ENCODE results near the gene DRC1. TPM values are rescaled to one million over a fixed set of nuclear protein-coding genes. Genes with fewer than 3 reads are reported as not detected.

The DRC1 gene
- total and polyA plus RNA-seq, 4 donors: 4.6 to 11.3 (median 6.0) TPM

DNA sequence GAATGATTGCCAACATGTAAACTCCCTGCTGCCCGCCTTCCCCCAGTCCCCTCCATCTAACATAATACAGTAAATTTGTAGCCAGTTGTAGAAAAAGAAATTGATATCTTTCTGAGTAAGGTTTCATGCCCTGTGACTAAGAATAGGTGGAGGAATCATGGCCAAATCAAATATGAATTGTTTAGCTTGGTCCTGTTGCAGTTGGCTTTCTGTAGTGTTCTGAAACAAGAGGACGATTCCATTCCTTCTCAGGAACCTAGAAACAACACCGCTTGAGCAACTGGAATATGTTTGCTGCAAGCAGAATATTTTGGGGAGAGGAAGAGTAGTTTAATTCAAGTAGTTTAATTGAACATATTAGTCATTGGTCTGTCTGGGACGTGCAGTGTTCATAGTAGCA, 7.0 kb upstream of the DRC1 start:
- WGBS (ENCODE audit: insufficient coverage): no CpG with 5 or more reads among the region's 4 CpGs
- Histone ChIP-seq H3K27me3 (ENCODE audit: control insufficient read depth, insufficient read depth, low read length) (no peaks in the 10 kb centered on the region), H3K4me3 (ENCODE audit: low read depth, low read length) (no peak overlapping the region), H3K4me1 (ENCODE audit: control insufficient read depth, insufficient read depth, low read length) (no peaks in the 10 kb centered on the region), H3K27ac (ENCODE audit: low read depth, low read length) (no peak overlapping the region), H3K9me3 (ENCODE audit: control insufficient read depth, insufficient read depth, low read length) (no peaks in the 10 kb centered on the region), H3K36me3 (ENCODE audit: control insufficient read depth, insufficient read depth, low read length) (no peaks in the 10 kb centered on the region)
- DNase-seq (ENCODE audit: low read depth in 4 of 6, low spot score in 6 of 6): peak in 1 of 6 donors; percentile 45

DNA sequence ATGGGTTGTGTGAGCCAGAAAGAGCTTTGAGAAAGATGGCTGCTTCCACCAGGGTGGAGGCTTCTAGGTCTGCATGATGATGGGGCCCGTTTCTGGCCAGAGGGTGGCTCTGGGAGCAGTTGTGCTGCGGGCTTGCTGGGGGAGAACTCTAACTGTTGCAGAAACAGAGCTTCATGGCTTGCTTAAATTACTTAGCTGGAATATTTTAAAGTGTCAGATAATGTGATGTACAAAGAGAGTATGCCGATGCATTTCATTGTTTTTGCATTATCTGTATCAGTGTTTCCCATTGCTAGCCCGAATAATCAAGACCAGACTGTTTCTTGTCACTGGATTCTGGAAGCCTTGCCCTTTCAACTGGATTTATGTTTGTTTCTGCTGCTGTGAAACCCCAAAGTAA, 6.3 kb upstream of the DRC1 start:
- 51% methylated on average over 2 of the region's 4 CpGs for WGBS (ENCODE audit: insufficient coverage)
- peak in 1 of 6 donors; percentile 44 for DNase-seq (ENCODE audit: low read depth in 4 of 6, low spot score in 6 of 6)
- Histone ChIP-seq H3K27me3 (ENCODE audit: control insufficient read depth, insufficient read depth, low read length) (no peaks in the 10 kb centered on the region), H3K4me3 (ENCODE audit: low read depth, low read length) (no peak overlapping the region), H3K4me1 (ENCODE audit: control insufficient read depth, insufficient read depth, low read length) (no peaks in the 10 kb centered on the region), H3K27ac (ENCODE audit: low read depth, low read length) (no peak overlapping the region), H3K36me3 (ENCODE audit: control insufficient read depth, insufficient read depth, low read length) (no peaks in the 10 kb centered on the region), H3K9me3 (ENCODE audit: control insufficient read depth, insufficient read depth, low read length) (no peaks in the 10 kb centered on the region)

DNA sequence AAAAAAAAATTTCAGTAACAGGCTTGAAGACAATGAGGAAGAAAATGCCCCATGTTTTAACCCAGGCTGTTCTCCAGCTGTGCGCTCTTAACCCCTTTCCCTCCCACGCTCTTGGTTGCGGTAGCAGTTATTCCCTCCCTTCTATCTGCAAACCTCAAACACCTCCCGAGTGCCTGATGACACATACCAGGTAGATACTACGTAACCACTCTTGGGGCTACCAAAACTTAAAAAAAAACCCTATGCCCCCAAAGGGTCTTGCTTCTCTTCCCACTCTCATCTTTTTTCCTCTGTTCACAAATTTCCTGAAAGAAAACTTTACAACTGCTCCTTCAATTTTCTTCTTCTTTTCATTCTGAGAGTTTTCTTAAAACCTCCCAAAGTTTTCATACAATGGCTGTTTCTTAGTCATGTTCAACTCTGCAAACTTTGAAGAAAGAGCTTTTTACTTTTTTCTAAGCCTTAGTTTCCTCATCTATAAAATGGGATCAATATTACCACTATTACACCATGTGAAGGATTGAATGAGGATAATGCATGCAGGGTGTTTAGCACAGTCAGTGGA, 4.9 kb upstream of the DRC1 start:
- WGBS (ENCODE audit: insufficient coverage): 96% methylated on average over 5 of the region's 5 CpGs
- DNase-seq (ENCODE audit: low read depth in 4 of 6, low spot score in 6 of 6): no peak
- no peak overlapping the region for H3K4me3 ChIP-seq (ENCODE audit: low read depth, low read length)

GRCh38 chr2:26399771-26400376, 1.8 kb upstream of the DRC1 start:
- H3K9me3 ChIP-seq (ENCODE audit: control insufficient read depth, insufficient read depth, low read length): no peaks in the 10 kb centered on the region
- H3K36me3 ChIP-seq (ENCODE audit: control insufficient read depth, insufficient read depth, low read length): no peaks in the 10 kb centered on the region
- H3K27ac ChIP-seq (ENCODE audit: low read depth, low read length): no peak overlapping the region
- H3K4me3 ChIP-seq (ENCODE audit: low read depth, low read length): no peak overlapping the region
- 32% methylated on average over 3 of the region's 4 CpGs for WGBS (ENCODE audit: insufficient coverage)
- DNase-seq (ENCODE audit: low read depth in 4 of 6, low spot score in 6 of 6): peak in 1 of 6 donors; percentile 57
- H3K27me3 ChIP-seq (ENCODE audit: control insufficient read depth, insufficient read depth, low read length): no peaks in the 10 kb centered on the region
- peaks cover 17% of the 10 kb centered on the region for H3K4me1 ChIP-seq (ENCODE audit: control insufficient read depth, insufficient read depth, low read length)

More for the DNA sequence above, 4.9 kb upstream of the DRC1 start:
- Histone ChIP-seq H3K4me1 (ENCODE audit: control insufficient read depth, insufficient read depth, low read length) (peaks cover 8% of the 10 kb centered on the region), H3K9me3 (ENCODE audit: control insufficient read depth, insufficient read depth, low read length) (no peaks in the 10 kb centered on the region), H3K27ac (ENCODE audit: low read depth, low read length) (no peak overlapping the region), H3K27me3 (ENCODE audit: control insufficient read depth, insufficient read depth, low read length) (no peaks in the 10 kb centered on the region), H3K36me3 (ENCODE audit: control insufficient read depth, insufficient read depth, low read length) (no peaks in the 10 kb centered on the region)

DNA sequence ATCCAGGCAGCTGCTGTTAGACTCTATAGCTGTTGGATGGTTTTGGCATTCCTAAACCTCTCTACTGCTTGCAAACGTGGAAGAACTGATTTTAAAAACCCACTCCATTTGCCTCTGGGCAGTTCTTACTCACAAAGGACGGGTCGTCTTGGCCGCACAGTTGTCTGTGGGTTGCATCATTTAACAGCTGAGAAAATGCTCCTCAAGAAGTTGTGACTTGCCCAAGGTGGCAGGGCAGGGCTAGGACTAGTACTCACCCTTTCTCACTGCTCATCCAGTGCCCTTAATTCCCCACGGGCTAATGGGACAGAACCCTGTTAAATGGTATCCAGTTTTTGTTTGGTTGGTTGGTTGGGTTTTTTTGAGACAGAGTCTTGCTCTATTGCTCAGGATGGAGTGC, 997 bp upstream of the DRC1 start:
- no peaks in the 10 kb centered on the region for H3K36me3 ChIP-seq (ENCODE audit: control insufficient read depth, insufficient read depth, low read length)
- no peak overlapping the region for H3K27ac ChIP-seq (ENCODE audit: low read depth, low read length)
- H3K4me3 ChIP-seq (ENCODE audit: low read depth, low read length): no peak overlapping the region
- no peaks in the 10 kb centered on the region for H3K9me3 ChIP-seq (ENCODE audit: control insufficient read depth, insufficient read depth, low read length)
- no peaks in the 10 kb centered on the region for H3K27me3 ChIP-seq (ENCODE audit: control insufficient read depth, insufficient read depth, low read length)
- peaks cover 17% of the 10 kb centered on the region for H3K4me1 ChIP-seq (ENCODE audit: control insufficient read depth, insufficient read depth, low read length)
- WGBS (ENCODE audit: insufficient coverage): 94% methylated on average over 4 of the region's 5 CpGs
- no peak for DNase-seq (ENCODE audit: low read depth in 4 of 6, low spot score in 6 of 6)

DNA sequence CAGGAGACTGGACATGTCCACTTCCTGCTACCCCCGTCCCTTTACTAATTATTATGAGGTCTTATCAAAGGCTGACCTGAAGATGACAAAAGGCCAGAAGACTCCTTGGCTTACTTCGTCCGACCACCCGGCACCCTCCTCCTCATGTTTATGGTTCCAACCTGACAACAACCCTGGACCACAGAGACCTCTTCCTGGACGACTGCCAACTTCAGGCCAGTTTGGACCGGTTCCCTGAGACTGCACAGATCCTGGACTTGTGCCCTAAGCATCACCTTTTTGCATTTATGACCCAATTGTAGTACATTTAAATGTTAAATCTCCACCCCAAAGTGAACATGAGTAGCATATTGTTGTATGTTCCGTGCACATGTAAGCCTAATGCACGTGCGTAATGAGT, 5.8 kb downstream of the DRC1 start:
- no peak for DNase-seq (ENCODE audit: low read depth in 4 of 6, low spot score in 6 of 6)
- WGBS (ENCODE audit: insufficient coverage): 77% methylated on average over 8 of the region's 9 CpGs
- H3K27ac ChIP-seq (ENCODE audit: low read depth, low read length): no peak overlapping the region
- H3K36me3 ChIP-seq (ENCODE audit: control insufficient read depth, insufficient read depth, low read length): no peaks in the 10 kb centered on the region
- peaks cover 2% of the 10 kb centered on the region for H3K4me1 ChIP-seq (ENCODE audit: control insufficient read depth, insufficient read depth, low read length)
- no peak overlapping the region for H3K4me3 ChIP-seq (ENCODE audit: low read depth, low read length)
- H3K9me3 ChIP-seq (ENCODE audit: control insufficient read depth, insufficient read depth, low read length): no peaks in the 10 kb centered on the region
- no peaks in the 10 kb centered on the region for H3K27me3 ChIP-seq (ENCODE audit: control insufficient read depth, insufficient read depth, low read length)

GRCh38 chr2:26409785-26410184, 8.1 kb downstream of the DRC1 start:
- Histone ChIP-seq H3K9me3 (ENCODE audit: control insufficient read depth, insufficient read depth, low read length) (no peaks in the 10 kb centered on the region), H3K36me3 (ENCODE audit: control insufficient read depth, insufficient read depth, low read length) (no peaks in the 10 kb centered on the region), H3K4me3 (ENCODE audit: low read depth, low read length) (no peak overlapping the region), H3K27me3 (ENCODE audit: control insufficient read depth, insufficient read depth, low read length) (no peaks in the 10 kb centered on the region), H3K27ac (ENCODE audit: low read depth, low read length) (no peak overlapping the region), H3K4me1 (ENCODE audit: control insufficient read depth, insufficient read depth, low read length) (no peaks in the 10 kb centered on the region)
- no CpG with 5 or more reads among the region's 1 CpG for WGBS (ENCODE audit: insufficient coverage)
- no peak for DNase-seq (ENCODE audit: low read depth in 4 of 6, low spot score in 6 of 6)

DNA sequence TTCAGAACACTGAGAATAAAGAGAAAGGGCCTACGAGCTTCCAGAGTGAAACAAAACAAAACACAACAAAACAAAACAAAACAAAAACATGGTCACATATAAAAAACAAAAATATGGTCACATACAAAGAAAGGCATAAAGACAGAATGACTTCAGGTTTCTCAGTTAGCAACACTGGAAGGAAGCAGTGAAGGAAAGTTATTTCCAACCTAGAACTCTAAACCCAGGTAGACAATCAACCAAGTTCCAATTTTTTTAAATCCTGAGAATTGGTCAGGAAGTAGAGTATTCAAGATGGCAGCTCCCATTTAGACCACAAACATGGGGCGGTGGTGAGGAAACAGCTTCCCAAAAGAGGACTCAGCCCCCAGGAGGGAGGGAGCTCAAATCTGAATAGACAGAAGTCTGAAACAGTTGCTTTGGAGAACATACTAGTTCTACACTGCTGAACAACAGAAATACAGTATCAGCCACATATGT, 9.1 kb downstream of the DRC1 start:
- WGBS (ENCODE audit: insufficient coverage): no CpG with 5 or more reads among the region's 2 CpGs
- H3K4me1 ChIP-seq (ENCODE audit: control insufficient read depth, insufficient read depth, low read length): no peaks in the 10 kb centered on the region
- H3K36me3 ChIP-seq (ENCODE audit: control insufficient read depth, insufficient read depth, low read length): no peaks in the 10 kb centered on the region
- H3K27me3 ChIP-seq (ENCODE audit: control insufficient read depth, insufficient read depth, low read length): no peaks in the 10 kb centered on the region
- H3K27ac ChIP-seq (ENCODE audit: low read depth, low read length): no peak overlapping the region
- H3K9me3 ChIP-seq (ENCODE audit: control insufficient read depth, insufficient read depth, low read length): no peaks in the 10 kb centered on the region
- DNase-seq (ENCODE audit: low read depth in 4 of 6, low spot score in 6 of 6): no peak
- no peak overlapping the region for H3K4me3 ChIP-seq (ENCODE audit: low read depth, low read length)

GRCh38 chr2:26411419-26411818, 9.7 kb downstream of the DRC1 start:
- Histone ChIP-seq H3K36me3 (ENCODE audit: control insufficient read depth, insufficient read depth, low read length) (no peaks in the 10 kb centered on the region), H3K27me3 (ENCODE audit: control insufficient read depth, insufficient read depth, low read length) (no peaks in the 10 kb centered on the region), H3K4me1 (ENCODE audit: control insufficient read depth, insufficient read depth, low read length) (no peaks in the 10 kb centered on the region), H3K27ac (ENCODE audit: low read depth, low read length) (no peak overlapping the region), H3K9me3 (ENCODE audit: control insufficient read depth, insufficient read depth, low read length) (no peaks in the 10 kb centered on the region), H3K4me3 (ENCODE audit: low read depth, low read length) (no peak overlapping the region)
- 92% methylated on average over 2 of the region's 6 CpGs for WGBS (ENCODE audit: insufficient coverage)
- no peak for DNase-seq (ENCODE audit: low read depth in 4 of 6, low spot score in 6 of 6)

DNA sequence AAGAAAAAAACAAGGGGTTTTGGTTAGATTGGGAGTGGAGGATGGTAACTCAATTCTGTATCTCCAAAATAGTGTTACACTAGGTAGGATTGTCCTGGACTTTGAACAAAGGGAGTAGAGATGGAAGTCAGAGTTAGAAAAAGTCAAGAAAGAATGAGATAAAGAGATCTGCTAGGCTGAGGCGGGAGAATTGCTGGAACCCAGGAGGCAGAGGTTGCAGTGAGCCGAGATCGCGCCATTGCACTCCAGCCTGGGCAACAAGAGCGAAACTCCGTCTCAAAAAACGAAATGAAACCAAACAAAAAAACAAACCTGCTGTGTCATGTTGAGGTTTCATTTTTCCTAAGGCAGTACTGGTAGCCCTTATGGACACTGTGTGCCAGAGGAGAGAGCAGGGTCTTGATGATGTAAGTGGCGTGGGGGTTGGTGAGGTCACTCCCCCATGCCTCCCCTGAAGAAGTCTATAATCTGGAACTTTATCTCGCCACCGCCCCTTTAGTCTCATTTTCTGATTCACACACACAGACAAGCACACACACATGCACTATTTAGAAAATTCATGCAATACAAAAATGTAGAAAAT, 10.5 kb downstream of the DRC1 start:
- H3K27ac ChIP-seq (ENCODE audit: low read depth, low read length): no peak overlapping the region
- no peak overlapping the region for H3K4me3 ChIP-seq (ENCODE audit: low read depth, low read length)
- no peak for DNase-seq (ENCODE audit: low read depth in 4 of 6, low spot score in 6 of 6)
- H3K36me3 ChIP-seq (ENCODE audit: control insufficient read depth, insufficient read depth, low read length): no peaks in the 10 kb centered on the region
- no peaks in the 10 kb centered on the region for H3K4me1 ChIP-seq (ENCODE audit: control insufficient read depth, insufficient read depth, low read length)
- H3K27me3 ChIP-seq (ENCODE audit: control insufficient read depth, insufficient read depth, low read length): no peaks in the 10 kb centered on the region
- no peaks in the 10 kb centered on the region for H3K9me3 ChIP-seq (ENCODE audit: control insufficient read depth, insufficient read depth, low read length)
- 90% methylated on average over 6 of the region's 10 CpGs for WGBS (ENCODE audit: insufficient coverage)

Data from spinal cord (tissue), 10 donors.